ENCODE measurements around the gene SYK. TPM values are rescaled to one million over a fixed set of nuclear protein-coding genes. Genes with fewer than 3 reads are reported as not detected.
"Not testable (repeated sequence)": the region's sequence is repeated elsewhere in the genome, so short reads cannot be mapped to it uniquely, and the experiment has no call there.

SYK gene
- total RNA-seq (not detected in 2 replicates), polyA plus RNA-seq (0.04 TPM in 1 of 2 replicates, not detected in the other)

GRCh38 chr9:90801241-90801972 lies at the start of gene SYK:
Gene SYK, plus strand, starts transcription at chr9:90801819. Its CDS starts 42,080 bp downstream, at chr9:90843899.
- TF ChIP-seq, protein P1, sequence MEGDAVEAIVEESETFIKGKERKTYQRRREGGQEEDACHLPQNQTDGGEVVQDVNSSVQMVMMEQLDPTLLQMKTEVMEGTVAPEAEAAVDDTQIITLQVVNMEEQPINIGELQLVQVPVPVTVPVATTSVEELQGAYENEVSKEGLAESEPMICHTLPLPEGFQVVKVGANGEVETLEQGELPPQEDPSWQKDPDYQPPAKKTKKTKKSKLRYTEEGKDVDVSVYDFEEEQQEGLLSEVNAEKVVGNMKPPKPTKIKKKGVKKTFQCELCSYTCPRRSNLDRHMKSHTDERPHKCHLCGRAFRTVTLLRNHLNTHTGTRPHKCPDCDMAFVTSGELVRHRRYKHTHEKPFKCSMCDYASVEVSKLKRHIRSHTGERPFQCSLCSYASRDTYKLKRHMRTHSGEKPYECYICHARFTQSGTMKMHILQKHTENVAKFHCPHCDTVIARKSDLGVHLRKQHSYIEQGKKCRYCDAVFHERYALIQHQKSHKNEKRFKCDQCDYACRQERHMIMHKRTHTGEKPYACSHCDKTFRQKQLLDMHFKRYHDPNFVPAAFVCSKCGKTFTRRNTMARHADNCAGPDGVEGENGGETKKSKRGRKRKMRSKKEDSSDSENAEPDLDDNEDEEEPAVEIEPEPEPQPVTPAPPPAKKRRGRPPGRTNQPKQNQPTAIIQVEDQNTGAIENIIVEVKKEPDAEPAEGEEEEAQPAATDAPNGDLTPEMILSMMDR (IDR thresholded peaks at IDR 0.05; ENCODE audit: low read depth, low read length): no peak
- Histone ChIP-seq H3K9me3 (ENCODE audit: low read depth) (no peaks in the 10 kb centered on the region), H3K36me3 (no peaks in the 10 kb centered on the region), H3K27me3 (peaks cover 86% of the 10 kb centered on the region), H3K27ac (no peak within 1 kb of the TSS), H3K4me3 (peak within 1 kb of the TSS; percentile 31), H3K4me1 (ENCODE audit: low read depth) (no peaks in the 10 kb centered on the region)
- peak in 1 of 2 donors; percentile 34 for DNase-seq (ENCODE audit: low read depth in 1 of 2, low spot score in 1 of 2)

GRCh38 chr9:90755514-90756371 lies 45.9 kb upstream of the SYK start:
- H3K4me3 ChIP-seq; H3K27me3 ChIP-seq; H3K36me3 ChIP-seq; H3K9me3 ChIP-seq (ENCODE audit: low read depth); H3K4me1 ChIP-seq (ENCODE audit: low read depth); H3K27ac ChIP-seq: not testable (repeated sequence)
- DNase-seq (ENCODE audit: low read depth in 1 of 2, low spot score in 1 of 2): peak; percentile 11 to 48
- TF ChIP-seq, protein P1 (IDR thresholded peaks at IDR 0.05; ENCODE audit: low read depth, low read length): peak; percentile 12

DNA sequence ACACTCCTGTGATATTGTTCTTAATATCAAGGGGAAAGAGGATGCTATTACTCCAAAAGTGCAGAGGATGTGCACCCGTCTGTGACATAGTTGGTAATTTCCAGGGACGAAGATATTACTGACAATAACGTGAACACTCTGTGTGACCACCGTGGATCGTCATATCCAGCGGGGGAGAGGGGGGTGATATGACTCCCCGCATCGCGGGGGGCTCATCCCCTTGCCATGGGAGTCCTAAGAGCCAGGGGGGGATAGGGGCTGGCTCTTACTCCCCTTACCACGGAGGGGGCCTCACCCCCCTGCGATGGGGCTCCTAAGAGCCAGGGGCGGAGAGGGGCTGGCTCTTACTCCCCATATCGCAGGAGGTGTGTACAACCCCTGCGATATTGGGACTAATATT lies 41.0 kb upstream of the SYK start:
- not testable (repeated sequence) for H3K4me1 ChIP-seq (ENCODE audit: low read depth); H3K27ac ChIP-seq; H3K4me3 ChIP-seq; H3K27me3 ChIP-seq; DNase-seq (ENCODE audit: low read depth in 1 of 2, low spot score in 1 of 2); H3K36me3 ChIP-seq; H3K9me3 ChIP-seq (ENCODE audit: low read depth)

- H3K4me3 ChIP-seq: no peak overlapping the region
- H3K27ac ChIP-seq: no peak overlapping the region
- no peaks in the 10 kb centered on the region for H3K4me1 ChIP-seq (ENCODE audit: low read depth)
- H3K9me3 ChIP-seq (ENCODE audit: low read depth): no peaks in the 10 kb centered on the region
- no peak for DNase-seq (ENCODE audit: low read depth in 1 of 2, low spot score in 1 of 2)
- H3K27me3 ChIP-seq: no peaks in the 10 kb centered on the region
- H3K36me3 ChIP-seq: no peaks in the 10 kb centered on the region
- TF ChIP-seq, protein P1 (IDR thresholded peaks at IDR 0.05; ENCODE audit: low read depth, low read length): no peak
Measured at GRCh38 chr9:90766731-90767130, 34.9 kb upstream of the SYK start.

- Histone ChIP-seq H3K27me3 (no peaks in the 10 kb centered on the region), H3K4me1 (ENCODE audit: low read depth) (no peaks in the 10 kb centered on the region), H3K9me3 (ENCODE audit: low read depth) (no peaks in the 10 kb centered on the region), H3K36me3 (no peaks in the 10 kb centered on the region), H3K4me3 (no peak overlapping the region), H3K27ac (no peak overlapping the region)
- no peak for DNase-seq (ENCODE audit: low read depth in 1 of 2, low spot score in 1 of 2)
- TF ChIP-seq, protein P1 (IDR thresholded peaks at IDR 0.05; ENCODE audit: low read depth, low read length): no peak
Measured at GRCh38 chr9:90767523-90768100, 34.0 kb upstream of the SYK start.
